DND-41 (cell line): ENCODE data around the gene GRM4.

Experiments used
- CTCF ChIP-seq: IDR thresholded peaks from 2 replicates; pipeline ENCODE4 v1.5.1; 2012; ENCODE audit warnings: borderline replicate concordance, low read length, moderate library complexity, mild to moderate bottlenecking; ENCODE audit not compliant: poor library complexity, severe bottlenecking; ENCODE audit errors: extremely low read depth
- EZH2 ChIP-seq: IDR thresholded peaks from 3 replicates; pipeline ENCODE4 v1.6.1; 2012; ENCODE audit warnings: borderline replicate concordance, low read depth, mild to moderate bottlenecking, moderate library complexity, low read length, inconsistent platforms; ENCODE audit not compliant: severe bottlenecking

DNA sequence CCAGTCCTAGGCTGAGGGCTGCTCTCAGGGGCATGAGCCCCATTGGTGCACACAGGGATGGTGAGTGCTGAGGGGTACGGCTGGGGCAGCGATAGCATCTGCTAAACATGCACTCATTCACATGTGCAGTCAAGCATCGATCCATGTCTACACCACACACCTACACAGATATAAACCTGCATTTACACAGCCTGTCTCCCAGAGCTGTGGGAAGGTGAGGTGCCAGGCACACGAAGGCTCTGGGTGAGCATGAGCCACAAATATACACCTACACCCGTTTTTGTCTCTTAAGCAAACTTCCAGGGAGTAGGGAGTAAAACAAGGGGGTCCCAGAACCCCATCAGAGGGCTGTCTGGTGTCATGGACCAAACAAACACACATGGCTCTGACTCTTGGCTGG, 99.3 kb downstream of the GRM4 start:
- no peak for TF ChIP-seq CTCF
- no peak for TF ChIP-seq EZH2
